PC-9 (cell line): ENCODE data around the gene HOATZ.

ENCODE experiments used
- CTCF ChIP-seq: fragments of 200-600 bp; sonication (generic); conservative IDR thresholded peaks from 2 replicates; pipeline ENCODE4 v1.6.1; 2017; ENCODE audit warnings: mixed run types, antibody characterized with exemption, mild to moderate bottlenecking, moderate library complexity
- EZH2 ChIP-seq: fragments of 200-600 bp; sonication (generic); IDR thresholded peaks from 2 replicates; pipeline ENCODE4 v1.8.0; 2017; ENCODE audit warnings: antibody characterized with exemption, low read depth

DNA sequence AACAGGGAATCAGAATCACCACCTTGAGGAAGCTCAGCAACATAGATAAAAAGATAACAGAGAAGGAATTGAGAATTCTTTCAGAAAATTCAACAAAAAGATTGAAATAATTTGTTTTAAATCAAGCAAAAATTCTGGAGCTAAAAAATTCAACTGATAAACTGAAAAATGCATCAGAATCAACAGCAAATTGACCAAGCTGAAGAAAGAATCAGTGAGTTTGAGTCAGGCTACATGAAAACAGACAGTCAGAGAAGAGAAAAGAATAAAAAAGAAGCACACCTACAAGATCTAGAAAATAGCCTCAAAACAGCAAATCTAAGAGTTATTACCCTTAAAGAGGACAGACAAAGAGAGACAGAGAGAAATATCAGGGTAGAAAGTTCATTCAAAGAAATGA is 31.1 kb upstream of the HOATZ start:
- TF ChIP-seq CTCF (no peak), EZH2 (no peak)
